Stimulated activated CD8-positive, alpha-beta memory T cell treated with anti-CD3 and anti-CD28 coated beads, Interleukin-12 subunit alpha, Interleukin-12 subunit beta, amount 100 ng/mL, for 24 hours (primary cell): ENCODE data around the gene NDUFS7.

Source experiments
- DNase-seq: peaks from one replicate; pipeline ENCODE4 v3.0.0-alpha.2; 2020; ENCODE audit errors: extremely low read depth

Gene NDUFS7

GRCh38 chr19:1400281-1401137 is 16.8 kb downstream of the NDUFS7 start:
- DNase-seq: no peak

DNA sequence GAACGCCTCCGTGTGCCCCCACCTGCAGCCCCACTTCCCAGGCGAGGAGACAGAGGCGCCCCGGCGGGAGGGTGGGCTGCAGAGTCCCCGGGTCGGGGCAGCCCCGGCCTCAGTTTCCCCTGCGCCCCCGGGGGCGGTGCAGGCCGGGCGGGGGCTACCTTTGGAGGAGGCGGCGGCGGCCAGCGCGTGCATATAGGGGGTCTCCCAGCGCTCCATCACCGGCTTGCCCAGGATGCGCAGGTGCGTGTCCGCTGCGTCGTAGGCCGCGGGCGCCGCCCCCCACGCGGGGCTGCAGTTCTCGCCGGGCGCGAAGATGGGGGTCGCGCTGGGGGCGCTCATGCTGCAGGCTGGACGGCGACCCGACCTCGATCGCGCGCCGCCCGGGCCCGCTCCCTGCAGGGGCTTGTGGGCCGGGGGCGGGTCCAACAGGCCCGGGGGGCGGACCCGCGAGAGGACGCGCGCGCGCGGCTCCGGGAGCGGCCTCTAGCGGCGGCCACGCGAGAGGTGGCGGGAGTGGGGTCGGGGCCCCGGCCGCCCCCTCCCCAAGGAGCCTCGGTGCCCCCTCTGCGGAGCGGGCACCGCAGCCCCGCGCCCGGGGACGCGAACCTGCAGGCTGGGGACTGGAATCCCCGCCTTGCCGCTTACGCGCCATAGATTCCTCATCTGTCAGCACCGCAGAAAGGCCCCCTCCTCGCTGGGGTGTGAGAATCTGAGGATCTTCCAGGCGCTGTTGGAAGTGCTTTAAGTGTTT is 17.6 kb downstream of the NDUFS7 start, which contains the start of gene GAMT:
GAMT (minus strand) TSS at position 405 of the 751 bp plus-strand sequence; CDS start at position 339, 66 bp downstream.
- no peak for DNase-seq

DNA sequence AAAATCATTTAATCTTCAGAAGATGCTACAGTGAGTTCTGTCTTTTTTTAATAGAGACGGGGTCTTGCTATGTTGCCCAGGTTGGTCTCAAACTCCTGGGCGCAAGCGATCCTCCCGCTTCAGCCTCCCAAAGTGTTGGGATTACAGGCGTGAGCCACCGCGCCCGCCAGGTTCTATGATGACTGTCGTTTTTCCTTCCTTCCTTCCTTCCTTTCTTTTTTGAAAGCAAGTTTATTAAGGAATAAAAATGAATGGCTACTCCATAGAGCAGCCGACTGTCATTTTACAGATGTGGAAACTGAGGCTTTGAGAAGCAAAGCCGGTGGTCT is 18.1 kb downstream of the NDUFS7 start:
- DNase-seq: no peak

DNA sequence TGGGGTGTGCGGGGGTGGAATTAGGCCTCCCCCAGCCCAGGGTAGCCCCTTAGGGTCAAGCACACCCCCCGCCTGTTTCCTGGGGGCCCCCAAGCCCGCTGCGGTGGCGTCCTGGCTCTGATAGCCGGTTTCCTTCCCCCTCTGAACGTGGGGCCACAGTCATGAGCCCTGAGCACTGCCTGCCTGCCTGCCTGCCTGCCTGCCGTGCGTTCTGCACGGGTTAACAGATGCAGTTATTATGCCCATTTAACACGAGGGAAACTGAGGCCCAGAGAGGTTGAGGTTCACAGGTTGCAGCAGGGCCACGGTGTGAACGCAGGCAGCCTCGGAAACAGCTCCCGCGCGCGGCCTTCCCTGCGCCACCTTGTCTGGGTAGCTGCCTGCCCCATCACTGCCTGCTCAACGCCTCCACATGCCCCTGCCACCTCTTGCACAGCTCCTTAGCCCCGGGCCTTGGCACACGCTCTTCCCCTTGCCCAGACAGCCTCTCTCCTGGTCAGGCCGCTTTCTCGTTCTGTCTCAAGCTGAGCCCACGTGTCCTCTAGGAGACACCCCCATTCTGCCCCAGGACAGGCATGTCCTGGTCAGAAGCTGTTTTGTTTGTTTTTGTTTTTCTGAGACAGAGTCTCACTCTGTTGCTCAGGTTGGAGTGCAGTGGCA is 18.8 kb downstream of the NDUFS7 start:
- no peak for DNase-seq

GRCh38 chr19:1406774-1407527 is 23.2 kb downstream of the NDUFS7 start:
- peak; percentile 95 for DNase-seq

GRCh38 chr19:1407528-1408299 is 24.0 kb downstream of the NDUFS7 start, which contains the start of gene DAZAP1:
Gene DAZAP1 (plus strand): TSS chr19:1407586. CDS start chr19:1407774, 188 bp downstream.
- DNase-seq: no peak

- no peak for DNase-seq
Observed at GRCh38 chr19:1408300-1409203, 24.8 kb downstream of the NDUFS7 start.

GRCh38 chr19:1409204-1410005 is 25.7 kb downstream of the NDUFS7 start:
- DNase-seq: no peak

- DNase-seq: no peak
Observed at GRCh38 chr19:1410136-1410786, 26.6 kb downstream of the NDUFS7 start.

DNA sequence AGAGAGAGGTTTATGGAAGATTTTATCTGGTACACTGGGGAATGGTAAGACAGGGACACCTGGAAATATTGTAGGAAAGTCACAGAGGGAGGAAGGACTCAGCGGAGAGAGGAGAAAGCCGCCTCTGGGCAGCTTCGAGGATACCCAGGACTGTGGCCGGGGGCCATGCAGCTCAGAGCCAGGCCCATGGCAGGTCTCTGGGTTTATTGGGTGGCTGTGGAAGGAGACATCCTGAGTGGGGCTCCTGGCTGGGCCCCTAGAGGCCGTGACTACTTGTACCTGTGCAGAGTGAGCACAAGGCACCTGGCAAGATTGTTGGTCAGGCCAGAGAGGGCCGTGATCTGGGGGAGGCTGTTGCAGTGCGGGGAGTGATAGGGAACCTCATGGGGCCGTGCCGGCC is 27.1 kb downstream of the NDUFS7 start:
- DNase-seq: no peak

- DNase-seq: no peak
Observed at GRCh38 chr19:1411255-1412191, 27.8 kb downstream of the NDUFS7 start.

GRCh38 chr19:1412323-1412923 is 28.7 kb downstream of the NDUFS7 start:
- no peak for DNase-seq

DNA sequence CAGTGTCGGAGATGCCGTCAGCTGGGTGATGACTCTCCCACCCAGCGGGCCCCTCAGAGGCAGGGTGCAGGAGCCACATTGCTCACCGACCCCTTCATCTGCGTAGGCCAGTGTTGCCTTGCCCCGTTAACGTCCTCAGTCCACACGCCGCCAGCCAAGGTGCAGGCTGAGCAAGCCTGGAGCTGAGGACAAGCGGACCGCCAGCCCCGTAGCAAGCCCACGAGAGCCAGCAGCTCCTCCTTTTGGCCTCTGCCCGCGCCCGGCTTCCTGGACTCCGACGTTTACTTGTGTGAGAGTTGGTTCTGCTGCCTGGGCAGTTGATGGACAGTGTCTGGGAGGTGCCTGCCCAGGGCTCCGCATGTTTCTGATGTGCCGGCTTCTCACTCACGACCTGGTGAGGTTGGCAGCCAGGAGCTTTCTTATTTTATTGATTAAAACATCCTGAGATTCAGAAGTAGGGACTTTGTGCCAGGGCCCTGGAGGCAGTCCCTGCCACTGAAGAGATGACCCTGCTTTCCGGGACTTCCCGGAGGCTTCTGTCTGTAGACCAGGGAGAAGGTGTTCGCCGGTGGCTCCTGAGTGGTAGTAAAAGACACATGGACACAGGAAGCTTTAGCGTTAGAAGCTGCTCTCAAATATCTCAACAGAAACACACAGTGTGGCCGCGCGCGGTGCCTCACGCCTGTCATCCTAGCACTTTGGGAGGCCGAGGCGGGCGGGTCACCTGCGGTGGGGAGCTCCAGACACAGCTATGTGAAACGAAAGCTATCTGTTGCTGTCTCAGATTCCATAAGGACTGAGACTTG is 29.5 kb downstream of the NDUFS7 start:
- DNase-seq: no peak

DNA sequence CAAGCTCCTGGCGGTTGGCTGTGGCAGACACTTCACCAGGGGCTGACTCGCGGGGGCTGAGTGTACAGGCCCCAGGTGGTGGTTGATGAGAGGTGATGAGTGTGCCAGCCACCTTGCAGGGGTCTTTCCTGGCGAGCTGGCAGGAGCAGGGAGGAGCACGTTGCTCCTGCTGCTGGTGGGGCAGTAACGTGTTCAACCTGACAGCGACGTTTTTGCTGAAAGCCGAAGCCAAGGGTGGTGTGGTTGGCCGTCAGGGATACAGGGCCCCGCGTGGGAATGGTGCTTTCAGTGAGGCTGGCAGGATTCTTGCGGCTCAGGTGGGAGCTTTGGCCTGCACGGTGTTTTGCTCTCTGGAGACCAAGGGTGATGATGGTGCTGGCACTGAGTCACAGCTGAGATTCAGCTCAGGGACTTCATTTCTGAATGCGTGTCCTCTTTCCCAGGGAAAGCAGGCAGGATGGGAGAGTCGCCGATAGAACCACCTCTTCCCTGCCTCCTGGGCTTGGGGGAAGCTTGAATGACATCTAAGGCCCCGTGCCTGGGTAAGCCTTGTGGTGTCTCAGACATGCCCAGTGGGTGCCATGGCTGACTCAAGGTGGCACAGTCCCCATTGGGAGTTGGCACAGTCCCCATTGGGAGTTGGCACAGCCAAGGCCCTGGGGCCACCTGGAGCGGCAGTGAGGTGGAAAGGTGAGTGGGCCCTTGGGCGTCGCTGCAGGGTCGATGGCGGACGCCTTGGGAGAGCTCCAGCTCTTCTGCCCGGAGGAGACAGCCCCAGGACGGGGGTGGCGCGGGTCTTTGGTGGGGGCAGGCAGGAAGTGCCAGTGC is 32.5 kb downstream of the NDUFS7 start:
- DNase-seq: no peak

GRCh38 chr19:1417145-1417544 is 33.4 kb downstream of the NDUFS7 start:
- no peak for DNase-seq
